BJ (cell line): ENCODE measurements around the gene ALKBH3. TPM values are rescaled to one million over a fixed set of nuclear protein-coding genes. Genes with fewer than 3 reads are reported as not detected.

Experiments used
- CTCF ChIA-PET: fragments of 350-600 bp; formaldehyde crosslinking; extraction: SDS; loops from one replicate; lab custom pipeline; 2021; ENCODE audit warnings: antibody characterized with exemption, inconsistent platforms; lab: Yijun Ruan, JAX
- POLR2A ChIA-PET: fragments of 300-600 bp; sonication (Branson Sonifier 250); formaldehyde crosslinking; extraction: SDS; loops from one replicate; lab custom pipeline; 2021; ENCODE audit warnings: antibody characterized with exemption; lab: Charles Lee
- DNase-seq: peaks from one replicate; pipeline ENCODE4 v3.0.0-alpha.2; 2011; ENCODE audit warnings: low read depth
- H3K27me3 ChIP-seq: 2 replicates; pipeline ENCODE4 v1.6.0; 2011; ENCODE audit warnings: low read length; ENCODE audit not compliant: control insufficient read depth, insufficient read depth
- H3K36me3 ChIP-seq: 2 replicates; pipeline ENCODE4 v1.5.1; 2011; ENCODE audit warnings: low read length; ENCODE audit not compliant: control insufficient read depth, insufficient read depth
- H3K4me3 ChIP-seq: 2 replicates; pipeline ENCODE4 v1.5.1; 2011; ENCODE audit warnings: low read depth, mild to moderate bottlenecking, control low read depth, low read length
- CTCF ChIP-seq: IDR thresholded peaks from 2 replicates; pipeline ENCODE4 v1.5.1; 2011; ENCODE audit warnings: low read depth, mild to moderate bottlenecking, control low read depth, inconsistent platforms, low read length, moderate library complexity; ENCODE audit not compliant: insufficient read depth
- polyA plus RNA-seq: library from polyadenylated mRNA; depleted of rRNA; stranded (reverse); fragments of >200 nt; gene quantifications from 2 replicates; pipeline ENCODE4 v1.2.3, GENCODE V29; 2011

The ALKBH3 gene
- polyA plus RNA-seq, 1 experiment, result 30.2 TPM

DNA sequence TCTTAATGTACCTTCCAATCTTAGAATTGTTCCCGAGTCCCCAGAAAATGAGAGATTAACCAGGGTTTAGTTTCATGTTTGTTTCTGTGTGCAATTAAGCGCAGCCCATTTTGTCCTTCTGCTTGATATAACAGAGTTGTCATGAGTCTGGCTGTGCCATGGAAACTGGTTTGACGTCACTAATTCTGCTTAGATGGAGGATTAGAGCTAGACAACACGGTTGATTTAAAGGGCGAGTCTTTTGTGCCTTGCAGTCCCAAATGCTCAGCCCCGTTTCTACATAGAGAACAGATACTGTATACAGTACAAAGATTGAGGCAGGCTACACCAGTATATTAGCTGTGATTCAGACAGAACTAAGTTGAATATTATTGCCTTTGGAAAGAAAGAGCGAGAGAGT, 45.5 kb upstream of the ALKBH3 start:
- no peaks in the 10 kb centered on the region for H3K27me3 ChIP-seq
- H3K4me3 ChIP-seq, result no peak overlapping the region
- CTCF ChIA-PET, result interaction anchor here (2.7 kb wide), 1 partner anchor 10 kb away, joined by 14 read pairs; no protein-coding TSS in a partner anchor
- POLR2A ChIA-PET, result no interaction called here
- TF ChIP-seq CTCF, result no peak
- DNase-seq, result no peak
- H3K36me3 ChIP-seq, result no peaks in the 10 kb centered on the region

DNA sequence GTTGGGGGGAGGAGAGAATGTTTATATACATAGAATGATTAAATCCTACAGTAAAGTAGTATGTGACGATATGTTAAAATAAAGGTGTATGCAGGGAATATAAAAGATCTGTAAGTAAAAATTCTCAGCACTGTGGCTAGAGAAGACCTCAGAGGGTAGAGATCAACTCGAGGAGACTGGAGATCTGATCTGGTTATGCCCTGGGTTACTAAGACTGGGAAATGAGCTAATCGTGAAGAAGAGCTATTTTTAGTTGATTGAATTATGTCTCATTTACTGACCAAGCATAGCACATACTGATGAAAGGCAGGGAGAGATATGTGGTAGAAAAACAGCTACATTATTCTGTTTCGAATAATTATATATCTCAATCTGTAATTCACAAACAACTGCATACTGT, 42.8 kb upstream of the ALKBH3 start:
- no peak for DNase-seq
- POLR2A ChIA-PET, result no interaction called here

GRCh38 chr11:43842021-43842420, 38.6 kb upstream of the ALKBH3 start:
- Histone ChIP-seq H3K36me3 (peaks cover 2% of the 10 kb centered on the region; the same call in 1 of the 2 replicates), H3K4me3 (no peak overlapping the region), H3K27me3 (no peaks in the 10 kb centered on the region)
- ChIA-PET CTCF (interaction anchor here (1.0 to 4.9 kb wide), 3 partner anchors 9 to 16 kb away, joined by 3 to 25 read pairs (median 4); no protein-coding TSS in a partner anchor), POLR2A (no interaction called here)
- DNase-seq, result no peak
- no peak for TF ChIP-seq CTCF

More for the DNA sequence above, 42.8 kb upstream of the ALKBH3 start:
- no peak for TF ChIP-seq CTCF
- CTCF ChIA-PET, result interaction anchor here (0.6 to 2.6 kb wide), 4 partner anchors 12 to 51 kb away, joined by 3 to 16 read pairs (median 4); no protein-coding TSS in a partner anchor
- no peak overlapping the region for H3K4me3 ChIP-seq
- H3K36me3 ChIP-seq, result no peaks in the 10 kb centered on the region
- no peaks in the 10 kb centered on the region for H3K27me3 ChIP-seq

- no peak for DNase-seq
- Histone ChIP-seq H3K4me3 (no peak overlapping the region), H3K27me3 (no peaks in the 10 kb centered on the region), H3K36me3 (peaks cover 2% of the 10 kb centered on the region; the same call in 1 of the 2 replicates)
- CTCF ChIA-PET, result no interaction called here
- TF ChIP-seq CTCF, result no peak
- POLR2A ChIA-PET, result no interaction called here
Observed at GRCh38 chr11:43845816-43846215, 34.8 kb upstream of the ALKBH3 start.

DNA sequence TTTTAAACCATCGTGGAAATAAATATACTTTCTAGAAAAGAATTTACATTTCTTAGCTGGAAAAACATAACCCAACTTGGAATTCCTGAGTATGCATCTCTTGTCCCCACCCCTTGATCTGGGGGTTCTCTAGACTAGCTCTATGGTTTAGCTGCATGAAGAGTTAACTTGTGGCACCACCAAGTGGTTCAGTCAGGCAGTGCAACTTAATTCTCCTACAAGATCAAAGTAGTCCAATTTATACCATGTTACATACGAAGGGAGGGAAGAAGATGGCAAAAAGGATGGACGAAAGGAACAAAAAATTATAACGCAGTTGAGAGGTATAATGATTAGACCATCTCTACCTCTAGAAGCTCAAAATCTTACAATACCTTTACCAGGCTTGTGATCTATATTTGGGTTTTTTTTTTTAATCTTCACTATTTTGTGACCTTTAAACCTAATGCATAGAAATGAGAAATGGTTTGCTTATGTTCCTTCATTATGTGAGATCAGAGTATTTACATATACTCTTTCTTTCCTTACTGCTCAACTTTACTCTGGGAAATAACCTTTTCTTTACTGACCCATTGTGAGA, 28.5 kb upstream of the ALKBH3 start:
- H3K4me3 ChIP-seq, result no peak overlapping the region
- peak; percentile 80 for TF ChIP-seq CTCF
- ChIA-PET CTCF (interaction anchor here (0.6 to 5.4 kb wide), 31 partner anchors 8 to 465 kb away, joined by 3 to 53 read pairs (median 4); no protein-coding TSS in a partner anchor), POLR2A (no interaction called here)
- H3K27me3 ChIP-seq, result no peaks in the 10 kb centered on the region
- no peaks in the 10 kb centered on the region for H3K36me3 ChIP-seq
- DNase-seq, result no peak
